ENCODE results near the gene EDN2. TPM values are rescaled to one million over a fixed set of nuclear protein-coding genes. Genes with fewer than 3 reads are reported as not detected.

The EDN2 gene
- total and polyA plus RNA-seq, 4 donors, result 0.10 to 0.13 TPM; not detected in 2

GRCh38 chr1:41533016-41533730 lies 48.7 kb upstream of the EDN2 start:
- no peaks in the 10 kb centered on the region for H3K4me1 ChIP-seq (ENCODE audit: control insufficient read depth in 4 of 4, insufficient read depth in 4 of 4, low read length in 3 of 4)
- H3K9me3 ChIP-seq (ENCODE audit: control insufficient read depth in 4 of 4, low read length in 3 of 4), result no peaks in the 10 kb centered on the region
- DNase-seq (ENCODE audit: low spot score), result no peak
- WGBS, result 89% methylated on average over 12 of the region's 12 CpGs
- no peaks in the 10 kb centered on the region for H3K36me3 ChIP-seq (ENCODE audit: control insufficient read depth in 4 of 4, insufficient read depth in 3 of 4, low read depth in 1 of 4, low read length in 3 of 4)
- no peaks in the 10 kb centered on the region for H3K27me3 ChIP-seq (ENCODE audit: control insufficient read depth in 4 of 4, insufficient read depth in 4 of 4, low read length in 3 of 4)
- H3K9ac ChIP-seq (ENCODE audit: low read depth in 1 of 2, low read length in 2 of 2), result no peak overlapping the region
- H3K27ac ChIP-seq (ENCODE audit: low read depth in 1 of 2, low read length in 2 of 2), result no peak overlapping the region
- no peak overlapping the region for H3K4me3 ChIP-seq (ENCODE audit: low read depth in 1 of 3, low read length in 3 of 3)
- TF ChIP-seq EGR1 (IDR thresholded peaks at IDR 0.05; ENCODE audit: low read depth in 2 of 2), result no peak
- no peak for TF ChIP-seq FOXA1 (IDR thresholded peaks at IDR 0.05)
- TF ChIP-seq JUND (IDR thresholded peaks at IDR 0.05), result no peak
- TF ChIP-seq SP1 (IDR thresholded peaks at IDR 0.05), result no peak
- no peak for TF ChIP-seq RXRA (IDR thresholded peaks at IDR 0.05)
- no peak for TF ChIP-seq HNF4G (IDR thresholded peaks at IDR 0.05)
- no peak for TF ChIP-seq YY1 (IDR thresholded peaks at IDR 0.05)
- TF ChIP-seq, protein P1, sequence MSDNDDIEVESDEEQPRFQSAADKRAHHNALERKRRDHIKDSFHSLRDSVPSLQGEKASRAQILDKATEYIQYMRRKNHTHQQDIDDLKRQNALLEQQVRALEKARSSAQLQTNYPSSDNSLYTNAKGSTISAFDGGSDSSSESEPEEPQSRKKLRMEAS (IDR thresholded peaks at IDR 0.05), result no peak
- TF ChIP-seq GABPA (IDR thresholded peaks at IDR 0.05 in 1 of 2, conservative IDR thresholded peaks at IDR 0.05 in 1 of 2), result no peak
- no peak for TF ChIP-seq FOXA2 (IDR thresholded peaks at IDR 0.05)
- TF ChIP-seq, protein P2, sequence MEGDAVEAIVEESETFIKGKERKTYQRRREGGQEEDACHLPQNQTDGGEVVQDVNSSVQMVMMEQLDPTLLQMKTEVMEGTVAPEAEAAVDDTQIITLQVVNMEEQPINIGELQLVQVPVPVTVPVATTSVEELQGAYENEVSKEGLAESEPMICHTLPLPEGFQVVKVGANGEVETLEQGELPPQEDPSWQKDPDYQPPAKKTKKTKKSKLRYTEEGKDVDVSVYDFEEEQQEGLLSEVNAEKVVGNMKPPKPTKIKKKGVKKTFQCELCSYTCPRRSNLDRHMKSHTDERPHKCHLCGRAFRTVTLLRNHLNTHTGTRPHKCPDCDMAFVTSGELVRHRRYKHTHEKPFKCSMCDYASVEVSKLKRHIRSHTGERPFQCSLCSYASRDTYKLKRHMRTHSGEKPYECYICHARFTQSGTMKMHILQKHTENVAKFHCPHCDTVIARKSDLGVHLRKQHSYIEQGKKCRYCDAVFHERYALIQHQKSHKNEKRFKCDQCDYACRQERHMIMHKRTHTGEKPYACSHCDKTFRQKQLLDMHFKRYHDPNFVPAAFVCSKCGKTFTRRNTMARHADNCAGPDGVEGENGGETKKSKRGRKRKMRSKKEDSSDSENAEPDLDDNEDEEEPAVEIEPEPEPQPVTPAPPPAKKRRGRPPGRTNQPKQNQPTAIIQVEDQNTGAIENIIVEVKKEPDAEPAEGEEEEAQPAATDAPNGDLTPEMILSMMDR (IDR thresholded peaks at IDR 0.05; ENCODE audit: low read depth, low read length, missing input control), result no peak
- TF ChIP-seq ZBTB33 (IDR thresholded peaks at IDR 0.05), result no peak
- no peak for TF ChIP-seq RAD21 (IDR thresholded peaks at IDR 0.05)
- TF ChIP-seq ATF3 (IDR thresholded peaks at IDR 0.05), result no peak
- TF ChIP-seq, protein P3, sequence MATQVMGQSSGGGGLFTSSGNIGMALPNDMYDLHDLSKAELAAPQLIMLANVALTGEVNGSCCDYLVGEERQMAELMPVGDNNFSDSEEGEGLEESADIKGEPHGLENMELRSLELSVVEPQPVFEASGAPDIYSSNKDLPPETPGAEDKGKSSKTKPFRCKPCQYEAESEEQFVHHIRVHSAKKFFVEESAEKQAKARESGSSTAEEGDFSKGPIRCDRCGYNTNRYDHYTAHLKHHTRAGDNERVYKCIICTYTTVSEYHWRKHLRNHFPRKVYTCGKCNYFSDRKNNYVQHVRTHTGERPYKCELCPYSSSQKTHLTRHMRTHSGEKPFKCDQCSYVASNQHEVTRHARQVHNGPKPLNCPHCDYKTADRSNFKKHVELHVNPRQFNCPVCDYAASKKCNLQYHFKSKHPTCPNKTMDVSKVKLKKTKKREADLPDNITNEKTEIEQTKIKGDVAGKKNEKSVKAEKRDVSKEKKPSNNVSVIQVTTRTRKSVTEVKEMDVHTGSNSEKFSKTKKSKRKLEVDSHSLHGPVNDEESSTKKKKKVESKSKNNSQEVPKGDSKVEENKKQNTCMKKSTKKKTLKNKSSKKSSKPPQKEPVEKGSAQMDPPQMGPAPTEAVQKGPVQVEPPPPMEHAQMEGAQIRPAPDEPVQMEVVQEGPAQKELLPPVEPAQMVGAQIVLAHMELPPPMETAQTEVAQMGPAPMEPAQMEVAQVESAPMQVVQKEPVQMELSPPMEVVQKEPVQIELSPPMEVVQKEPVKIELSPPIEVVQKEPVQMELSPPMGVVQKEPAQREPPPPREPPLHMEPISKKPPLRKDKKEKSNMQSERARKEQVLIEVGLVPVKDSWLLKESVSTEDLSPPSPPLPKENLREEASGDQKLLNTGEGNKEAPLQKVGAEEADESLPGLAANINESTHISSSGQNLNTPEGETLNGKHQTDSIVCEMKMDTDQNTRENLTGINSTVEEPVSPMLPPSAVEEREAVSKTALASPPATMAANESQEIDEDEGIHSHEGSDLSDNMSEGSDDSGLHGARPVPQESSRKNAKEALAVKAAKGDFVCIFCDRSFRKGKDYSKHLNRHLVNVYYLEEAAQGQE (IDR thresholded peaks at IDR 0.05), result no peak
- no peak for TF ChIP-seq NR2F2 (IDR thresholded peaks at IDR 0.05)
- TF ChIP-seq HNF4A (conservative IDR thresholded peaks at IDR 0.05), result no peak

Measured in liver (tissue), 9 donors.